ENCODE data around the gene VAV3. TPM values are rescaled to one million over a fixed set of nuclear protein-coding genes. Genes with fewer than 3 reads are reported as not detected.

VAV3 gene
- total RNA-seq, 1 donor from 2014 or later: 159 TPM

DNA sequence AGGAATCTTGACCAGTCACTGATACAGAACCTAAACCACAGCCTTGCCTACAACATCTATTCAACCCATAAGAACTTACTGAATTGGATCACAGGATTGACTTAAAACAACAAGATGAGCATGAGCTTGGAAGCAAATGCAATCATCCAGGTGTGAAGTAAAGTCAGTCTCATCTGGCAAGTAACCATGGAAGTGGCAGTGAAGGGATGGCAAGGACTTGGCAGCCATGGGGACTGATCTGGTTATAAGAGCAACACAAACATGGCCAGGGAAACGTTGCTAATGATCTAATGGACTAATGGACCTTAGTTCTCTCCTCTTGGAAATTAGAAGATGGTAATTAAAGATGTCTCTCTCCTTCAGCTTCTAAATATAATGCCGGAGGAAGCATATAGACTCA lies 133.1 kb downstream of the VAV3 start:
- Mint-ChIP-seq H3K4me3 (ENCODE audit: unreplicated experiment) (peak overlapping the region; percentile 22), H3K36me3 (ENCODE audit: low read depth, unreplicated experiment) (no peaks in the 10 kb centered on the region), H3K27ac (ENCODE audit: unreplicated experiment) (peak overlapping the region; percentile 67), H3K4me1 (ENCODE audit: unreplicated experiment) (peaks cover 80% of the 10 kb centered on the region), H3K9me3 (ENCODE audit: unreplicated experiment) (no peaks in the 10 kb centered on the region), H3K27me3 (ENCODE audit: unreplicated experiment) (peaks cover 6% of the 10 kb centered on the region)
- TF ChIP-seq, protein P1, sequence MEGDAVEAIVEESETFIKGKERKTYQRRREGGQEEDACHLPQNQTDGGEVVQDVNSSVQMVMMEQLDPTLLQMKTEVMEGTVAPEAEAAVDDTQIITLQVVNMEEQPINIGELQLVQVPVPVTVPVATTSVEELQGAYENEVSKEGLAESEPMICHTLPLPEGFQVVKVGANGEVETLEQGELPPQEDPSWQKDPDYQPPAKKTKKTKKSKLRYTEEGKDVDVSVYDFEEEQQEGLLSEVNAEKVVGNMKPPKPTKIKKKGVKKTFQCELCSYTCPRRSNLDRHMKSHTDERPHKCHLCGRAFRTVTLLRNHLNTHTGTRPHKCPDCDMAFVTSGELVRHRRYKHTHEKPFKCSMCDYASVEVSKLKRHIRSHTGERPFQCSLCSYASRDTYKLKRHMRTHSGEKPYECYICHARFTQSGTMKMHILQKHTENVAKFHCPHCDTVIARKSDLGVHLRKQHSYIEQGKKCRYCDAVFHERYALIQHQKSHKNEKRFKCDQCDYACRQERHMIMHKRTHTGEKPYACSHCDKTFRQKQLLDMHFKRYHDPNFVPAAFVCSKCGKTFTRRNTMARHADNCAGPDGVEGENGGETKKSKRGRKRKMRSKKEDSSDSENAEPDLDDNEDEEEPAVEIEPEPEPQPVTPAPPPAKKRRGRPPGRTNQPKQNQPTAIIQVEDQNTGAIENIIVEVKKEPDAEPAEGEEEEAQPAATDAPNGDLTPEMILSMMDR (IDR thresholded peaks at IDR 0.05; ENCODE audit: unreplicated experiment): no peak
- DNase-seq (ENCODE audit: low spot score): no peak

DNA sequence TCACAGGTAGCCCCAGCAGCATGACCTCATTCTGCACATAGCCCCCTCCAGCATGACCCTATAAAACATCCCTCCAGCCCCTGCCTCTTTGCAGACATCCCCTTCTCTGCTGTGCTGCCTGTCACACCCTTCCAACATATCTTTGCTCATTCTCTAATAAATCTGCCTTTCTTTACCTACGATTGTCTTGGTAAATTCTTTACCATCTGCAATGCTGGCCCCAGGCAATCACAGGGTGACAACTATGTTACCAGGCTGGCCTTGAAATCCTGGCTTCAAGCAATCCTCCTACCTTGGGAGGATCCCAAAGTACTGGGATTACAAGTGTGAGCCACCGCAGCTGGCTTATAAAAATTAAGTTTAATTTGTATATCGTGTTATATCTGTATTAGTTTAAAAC lies 134.5 kb downstream of the VAV3 start:
- no peaks in the 10 kb centered on the region for H3K9me3 Mint-ChIP-seq (ENCODE audit: unreplicated experiment)

GRCh38 chr1:107830075-107830474 lies 134.9 kb downstream of the VAV3 start:
- TF ChIP-seq, protein P1 (IDR thresholded peaks at IDR 0.05; ENCODE audit: unreplicated experiment): no peak
- no peak overlapping the region for H3K4me3 Mint-ChIP-seq (ENCODE audit: unreplicated experiment)
- peaks cover 75% of the 10 kb centered on the region for H3K4me1 Mint-ChIP-seq (ENCODE audit: unreplicated experiment)
- no peak overlapping the region for H3K27ac Mint-ChIP-seq (ENCODE audit: unreplicated experiment)
- no peaks in the 10 kb centered on the region for H3K36me3 Mint-ChIP-seq (ENCODE audit: low read depth, unreplicated experiment)
- peaks cover 3% of the 10 kb centered on the region for H3K27me3 Mint-ChIP-seq (ENCODE audit: unreplicated experiment)
- H3K9me3 Mint-ChIP-seq (ENCODE audit: unreplicated experiment): no peaks in the 10 kb centered on the region
- DNase-seq (ENCODE audit: low spot score): no peak

More for the DNA sequence above, 134.5 kb downstream of the VAV3 start:
- H3K4me3 Mint-ChIP-seq (ENCODE audit: unreplicated experiment): no peak overlapping the region
- H3K36me3 Mint-ChIP-seq (ENCODE audit: low read depth, unreplicated experiment): no peaks in the 10 kb centered on the region
- peaks cover 77% of the 10 kb centered on the region for H3K4me1 Mint-ChIP-seq (ENCODE audit: unreplicated experiment)
- no peak for DNase-seq (ENCODE audit: low spot score)
- peak overlapping the region; percentile 9 for H3K27ac Mint-ChIP-seq (ENCODE audit: unreplicated experiment)
- TF ChIP-seq, protein P1 (IDR thresholded peaks at IDR 0.05; ENCODE audit: unreplicated experiment): no peak
- peaks cover 3% of the 10 kb centered on the region for H3K27me3 Mint-ChIP-seq (ENCODE audit: unreplicated experiment)

GRCh38 chr1:107829036-107829770 lies 135.8 kb downstream of the VAV3 start:
- Mint-ChIP-seq H3K27me3 (ENCODE audit: unreplicated experiment) (peaks cover 3% of the 10 kb centered on the region), H3K4me1 (ENCODE audit: unreplicated experiment) (peaks cover 67% of the 10 kb centered on the region), H3K36me3 (ENCODE audit: low read depth, unreplicated experiment) (peaks cover 1% of the 10 kb centered on the region), H3K4me3 (ENCODE audit: unreplicated experiment) (no peak overlapping the region), H3K9me3 (ENCODE audit: unreplicated experiment) (no peaks in the 10 kb centered on the region), H3K27ac (ENCODE audit: unreplicated experiment) (peak overlapping the region; percentile 11)
- no peak for DNase-seq (ENCODE audit: low spot score)
- TF ChIP-seq, protein P1 (IDR thresholded peaks at IDR 0.05; ENCODE audit: unreplicated experiment): no peak

DNA sequence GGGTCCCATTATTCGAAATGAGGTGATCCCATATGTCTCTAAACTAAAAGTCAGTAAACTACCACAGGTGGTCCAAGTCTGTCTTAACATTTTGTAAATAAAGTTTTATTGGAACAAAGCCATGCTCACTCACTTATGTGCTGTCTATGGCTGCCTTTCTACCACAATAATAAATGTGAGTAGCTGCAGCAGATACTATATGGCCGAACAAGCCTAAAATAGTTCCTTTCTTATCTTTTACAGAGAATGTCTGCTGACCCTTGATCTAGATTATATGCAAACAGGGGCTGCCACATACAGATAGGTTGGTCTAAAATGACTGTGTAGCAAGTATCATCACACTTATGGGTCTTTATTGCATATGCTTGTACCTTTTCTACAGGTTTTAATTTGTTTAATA lies 140.0 kb downstream of the VAV3 start:
- Mint-ChIP-seq H3K9me3 (ENCODE audit: unreplicated experiment) (no peaks in the 10 kb centered on the region), H3K27ac (ENCODE audit: unreplicated experiment) (no peak overlapping the region), H3K4me1 (ENCODE audit: unreplicated experiment) (peaks cover 69% of the 10 kb centered on the region), H3K27me3 (ENCODE audit: unreplicated experiment) (peaks cover 3% of the 10 kb centered on the region), H3K36me3 (ENCODE audit: low read depth, unreplicated experiment) (peaks cover 32% of the 10 kb centered on the region), H3K4me3 (ENCODE audit: unreplicated experiment) (no peak overlapping the region)
- DNase-seq (ENCODE audit: low spot score): no peak
- TF ChIP-seq, protein P1 (IDR thresholded peaks at IDR 0.05; ENCODE audit: unreplicated experiment): no peak

Measured in endothelial cell (in vitro differentiated cells).